Measurements from ENCODE around the gene UBTD1. TPM values are rescaled to one million over a fixed set of nuclear protein-coding genes. Genes with fewer than 3 reads are reported as not detected.
A peak's percentile ranks its signal among the peaks of the same experiment; 100 is the strongest.

UBTD1 gene
- 4.1 TPM for polyA plus RNA-seq
- long read RNA-seq, donor 1, partial matches to known transcripts: 0 of 1 reads
- long read RNA-seq, donor 1, other reads (novel, unspliced or antisense): 0 of 1 reads
- long read RNA-seq, donor 2, transcript UBTD1-201 (3 exons, 1,706 nt): major isoform, 7 of 7 reads
- long read RNA-seq, donor 2, partial matches to known transcripts: 0 of 7 reads
- long read RNA-seq, donor 2, other reads (novel, unspliced or antisense): 0 of 7 reads
- long read RNA-seq, donor 3: 0 reads
- long read RNA-seq, donor 4: 0 reads
- long read RNA-seq, donor 5, partial matches to known transcripts: 0 of 3 reads
- long read RNA-seq, donor 5, other reads (novel, unspliced or antisense): 0 of 3 reads
- long read RNA-seq, donor 6, partial matches to known transcripts: 0 of 4 reads
- long read RNA-seq, donor 6, other reads (novel, unspliced or antisense): 0 of 4 reads
- long read RNA-seq, donor 7: 0 reads
- long read RNA-seq, donor 8, partial matches to known transcripts: 0 of 3 reads
- long read RNA-seq, donor 8, other reads (novel, unspliced or antisense): 0 of 3 reads
- long read RNA-seq, donor 9, transcript UBTD1-201 (3 exons, 1,706 nt): major isoform, 5 of 5 reads
- long read RNA-seq, donor 9, partial matches to known transcripts: 0 of 5 reads
- long read RNA-seq, donor 9, other reads (novel, unspliced or antisense): 0 of 5 reads
- long read RNA-seq, donor 10, partial matches to known transcripts: 0 of 3 reads
- long read RNA-seq, donor 10, other reads (novel, unspliced or antisense): 0 of 3 reads
- long read RNA-seq, donor 11, partial matches to known transcripts: 0 of 1 reads
- long read RNA-seq, donor 11, other reads (novel, unspliced or antisense): 0 of 1 reads

DNA sequence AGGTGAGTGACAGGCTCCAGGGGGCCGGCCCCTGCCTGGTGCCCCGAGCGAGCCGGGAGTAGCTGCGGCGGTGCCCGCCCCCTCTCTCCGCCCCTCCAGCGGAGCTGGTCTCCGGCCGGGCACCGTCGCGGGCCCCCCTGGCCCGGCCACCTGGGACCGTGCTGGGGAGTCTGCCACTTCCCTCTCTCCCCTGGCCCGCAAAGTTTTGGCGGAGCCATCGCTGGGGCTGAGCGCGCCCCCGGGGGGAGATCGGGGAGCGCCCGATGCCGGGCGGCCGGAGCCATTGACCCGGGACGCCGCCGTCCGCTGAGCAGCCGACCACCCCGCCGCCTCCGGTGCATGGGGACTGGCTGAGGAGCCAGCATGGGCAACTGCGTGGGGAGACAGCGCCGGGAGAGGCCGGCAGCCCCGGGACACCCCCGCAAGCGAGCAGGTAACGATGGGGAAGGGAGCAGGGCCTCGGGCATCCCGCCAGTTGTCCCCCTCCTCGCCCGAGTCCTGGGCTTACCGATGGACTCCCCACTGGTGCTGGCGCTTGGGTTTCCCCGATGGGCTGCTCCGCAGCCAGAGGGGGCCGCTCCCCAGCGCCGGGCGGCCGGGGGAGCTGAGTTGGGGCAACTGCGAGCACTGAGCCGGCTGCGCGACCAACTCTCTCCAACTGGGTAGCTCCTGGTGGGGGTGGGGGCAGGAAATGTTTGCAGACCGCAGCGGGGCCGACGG, at the start of gene UBTD1:
UBTD1 (plus strand) TSS at position 84 of the 720 bp plus-strand sequence; CDS start at position 364, 280 bp downstream.
- DNase-seq: no peak
- Histone ChIP-seq H3K36me3 (ENCODE audit: control insufficient read depth, insufficient read depth, low read length) (no peaks in the 10 kb centered on the region), H3K27ac (ENCODE audit: low read length) (peak within 1 kb of the TSS; percentile 95), H3K4me1 (ENCODE audit: control insufficient read depth, insufficient read depth, low read length) (peaks cover 10% of the 10 kb centered on the region), H3K27me3 (ENCODE audit: control insufficient read depth, insufficient read depth, low read length) (peaks cover 16% of the 10 kb centered on the region), H3K9me3 (ENCODE audit: control insufficient read depth, low read depth, low read length) (no peaks in the 10 kb centered on the region), H3K4me3 (ENCODE audit: low read length) (peak within 1 kb of the TSS; percentile 100)
- no CpG with 5 or more reads among the region's 66 CpGs for WGBS (ENCODE audit: insufficient coverage, low lambda C conversion rate)

- Histone ChIP-seq H3K4me1 (ENCODE audit: control insufficient read depth, insufficient read depth, low read length) (peaks cover 8% of the 10 kb centered on the region), H3K27ac (ENCODE audit: low read length) (no peak overlapping the region), H3K36me3 (ENCODE audit: control insufficient read depth, insufficient read depth, low read length) (peaks cover 39% of the 10 kb centered on the region), H3K27me3 (ENCODE audit: control insufficient read depth, insufficient read depth, low read length) (no peaks in the 10 kb centered on the region), H3K9me3 (ENCODE audit: control insufficient read depth, low read depth, low read length) (no peaks in the 10 kb centered on the region), H3K4me3 (ENCODE audit: low read length) (no peak overlapping the region)
- no CpG with 5 or more reads among the region's 2 CpGs for WGBS (ENCODE audit: insufficient coverage, low lambda C conversion rate)
- peak in 1 of 2 donors; percentile 24 for DNase-seq
Measured at GRCh38 chr10:97450828-97451227, 47.9 kb upstream of the UBTD1 start.

- peaks cover 8% of the 10 kb centered on the region for H3K4me1 ChIP-seq (ENCODE audit: control insufficient read depth, insufficient read depth, low read length)
- H3K9me3 ChIP-seq (ENCODE audit: control insufficient read depth, low read depth, low read length): no peaks in the 10 kb centered on the region
- no CpG with 5 or more reads among the region's 17 CpGs for WGBS (ENCODE audit: insufficient coverage, low lambda C conversion rate)
- no peaks in the 10 kb centered on the region for H3K27me3 ChIP-seq (ENCODE audit: control insufficient read depth, insufficient read depth, low read length)
- no peak overlapping the region for H3K4me3 ChIP-seq (ENCODE audit: low read length)
- no peak for DNase-seq
- H3K36me3 ChIP-seq (ENCODE audit: control insufficient read depth, insufficient read depth, low read length): peaks cover 46% of the 10 kb centered on the region
- H3K27ac ChIP-seq (ENCODE audit: low read length): no peak overlapping the region
Measured at GRCh38 chr10:97451605-97452004, 47.1 kb upstream of the UBTD1 start.

DNA sequence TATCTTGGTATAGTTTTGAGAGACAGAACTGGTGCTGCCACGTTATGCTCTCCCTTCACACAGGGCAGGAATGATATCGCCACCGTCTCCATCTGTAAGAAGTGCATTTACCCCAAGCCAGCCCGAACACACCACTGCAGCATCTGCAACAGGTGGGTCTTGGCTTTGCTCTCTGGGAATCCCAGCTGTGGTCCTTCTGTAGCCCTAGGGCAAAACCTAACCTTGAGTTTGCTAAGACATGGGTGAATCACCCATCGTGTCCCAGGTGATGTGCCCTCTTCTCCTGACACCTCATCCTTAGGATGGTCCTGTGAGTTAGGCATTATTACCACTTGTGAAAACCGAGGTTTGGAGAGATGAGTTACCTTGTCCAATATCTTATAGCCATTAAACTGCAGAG, 46.4 kb upstream of the UBTD1 start:
- Histone ChIP-seq H3K9me3 (ENCODE audit: control insufficient read depth, low read depth, low read length) (no peaks in the 10 kb centered on the region), H3K36me3 (ENCODE audit: control insufficient read depth, insufficient read depth, low read length) (peaks cover 52% of the 10 kb centered on the region), H3K4me1 (ENCODE audit: control insufficient read depth, insufficient read depth, low read length) (peaks cover under 1% of the 10 kb centered on the region), H3K4me3 (ENCODE audit: low read length) (no peak overlapping the region), H3K27ac (ENCODE audit: low read length) (no peak overlapping the region), H3K27me3 (ENCODE audit: control insufficient read depth, insufficient read depth, low read length) (no peaks in the 10 kb centered on the region)
- no CpG with 5 or more reads among the region's 6 CpGs for WGBS (ENCODE audit: insufficient coverage, low lambda C conversion rate)
- DNase-seq: no peak

GRCh38 chr10:97454330-97455036, 44.2 kb upstream of the UBTD1 start:
- DNase-seq: no peak
- Histone ChIP-seq H3K27me3 (ENCODE audit: control insufficient read depth, insufficient read depth, low read length) (no peaks in the 10 kb centered on the region), H3K4me3 (ENCODE audit: low read length) (no peak overlapping the region), H3K9me3 (ENCODE audit: control insufficient read depth, low read depth, low read length) (no peaks in the 10 kb centered on the region), H3K27ac (ENCODE audit: low read length) (no peak overlapping the region), H3K36me3 (ENCODE audit: control insufficient read depth, insufficient read depth, low read length) (peaks cover 70% of the 10 kb centered on the region), H3K4me1 (ENCODE audit: control insufficient read depth, insufficient read depth, low read length) (no peaks in the 10 kb centered on the region)
- 83% methylated on average over 1 of the region's 3 CpGs for WGBS (ENCODE audit: insufficient coverage, low lambda C conversion rate)

- Histone ChIP-seq H3K4me3 (ENCODE audit: low read length) (no peak overlapping the region), H3K36me3 (ENCODE audit: control insufficient read depth, insufficient read depth, low read length) (peaks cover 85% of the 10 kb centered on the region), H3K27me3 (ENCODE audit: control insufficient read depth, insufficient read depth, low read length) (no peaks in the 10 kb centered on the region), H3K27ac (ENCODE audit: low read length) (no peak overlapping the region), H3K9me3 (ENCODE audit: control insufficient read depth, low read depth, low read length) (no peaks in the 10 kb centered on the region), H3K4me1 (ENCODE audit: control insufficient read depth, insufficient read depth, low read length) (no peaks in the 10 kb centered on the region)
- no peak for DNase-seq
- WGBS (ENCODE audit: insufficient coverage, low lambda C conversion rate): no CpG with 5 or more reads among the region's 5 CpGs
Measured at GRCh38 chr10:97456034-97456685, 42.6 kb upstream of the UBTD1 start.

GRCh38 chr10:97456686-97457065, 42.0 kb upstream of the UBTD1 start:
- no CpG with 5 or more reads among the region's 3 CpGs for WGBS (ENCODE audit: insufficient coverage, low lambda C conversion rate)
- no peak for DNase-seq
- Histone ChIP-seq H3K4me1 (ENCODE audit: control insufficient read depth, insufficient read depth, low read length) (no peaks in the 10 kb centered on the region), H3K36me3 (ENCODE audit: control insufficient read depth, insufficient read depth, low read length) (peaks cover 89% of the 10 kb centered on the region), H3K4me3 (ENCODE audit: low read length) (no peak overlapping the region), H3K9me3 (ENCODE audit: control insufficient read depth, low read depth, low read length) (no peaks in the 10 kb centered on the region), H3K27ac (ENCODE audit: low read length) (no peak overlapping the region), H3K27me3 (ENCODE audit: control insufficient read depth, insufficient read depth, low read length) (no peaks in the 10 kb centered on the region)

- no peaks in the 10 kb centered on the region for H3K27me3 ChIP-seq (ENCODE audit: control insufficient read depth, insufficient read depth, low read length)
- H3K4me1 ChIP-seq (ENCODE audit: control insufficient read depth, insufficient read depth, low read length): no peaks in the 10 kb centered on the region
- H3K4me3 ChIP-seq (ENCODE audit: low read length): no peak overlapping the region
- peaks cover 90% of the 10 kb centered on the region for H3K36me3 ChIP-seq (ENCODE audit: control insufficient read depth, insufficient read depth, low read length)
- H3K27ac ChIP-seq (ENCODE audit: low read length): no peak overlapping the region
- DNase-seq: no peak
- H3K9me3 ChIP-seq (ENCODE audit: control insufficient read depth, low read depth, low read length): no peaks in the 10 kb centered on the region
- no CpG with 5 or more reads among the region's 7 CpGs for WGBS (ENCODE audit: insufficient coverage, low lambda C conversion rate)
Measured at GRCh38 chr10:97459111-97459510, 39.6 kb upstream of the UBTD1 start.

DNA sequence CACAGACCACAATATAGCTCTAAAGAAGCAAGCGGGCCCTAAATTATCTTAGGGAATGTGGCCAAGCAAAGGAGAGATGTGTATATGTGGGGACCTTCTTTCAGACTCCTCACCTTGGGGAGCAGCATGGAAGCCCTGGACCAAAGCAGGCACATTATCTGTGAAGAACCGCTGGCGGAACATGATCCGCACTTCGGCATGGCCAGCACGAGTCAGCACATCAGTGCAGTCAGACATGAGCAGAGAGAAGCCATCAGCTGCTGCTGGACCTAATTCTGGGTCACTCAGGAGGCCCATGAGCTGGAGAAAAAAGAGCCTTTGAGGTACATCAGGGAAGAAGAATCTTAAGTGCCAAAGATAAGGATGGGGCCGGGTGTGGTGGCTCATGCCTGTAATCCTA, 38.8 kb upstream of the UBTD1 start:
- H3K27me3 ChIP-seq (ENCODE audit: control insufficient read depth, insufficient read depth, low read length): no peaks in the 10 kb centered on the region
- no peaks in the 10 kb centered on the region for H3K4me1 ChIP-seq (ENCODE audit: control insufficient read depth, insufficient read depth, low read length)
- no peaks in the 10 kb centered on the region for H3K9me3 ChIP-seq (ENCODE audit: control insufficient read depth, low read depth, low read length)
- H3K36me3 ChIP-seq (ENCODE audit: control insufficient read depth, insufficient read depth, low read length): peaks cover 90% of the 10 kb centered on the region
- DNase-seq: no peak
- WGBS (ENCODE audit: insufficient coverage, low lambda C conversion rate): no CpG with 5 or more reads among the region's 7 CpGs
- H3K4me3 ChIP-seq (ENCODE audit: low read length): no peak overlapping the region
- no peak overlapping the region for H3K27ac ChIP-seq (ENCODE audit: low read length)
